ENCODE data around the gene NPS.

Gene NPS, protein sequence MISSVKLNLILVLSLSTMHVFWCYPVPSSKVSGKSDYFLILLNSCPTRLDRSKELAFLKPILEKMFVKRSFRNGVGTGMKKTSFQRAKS

DNA sequence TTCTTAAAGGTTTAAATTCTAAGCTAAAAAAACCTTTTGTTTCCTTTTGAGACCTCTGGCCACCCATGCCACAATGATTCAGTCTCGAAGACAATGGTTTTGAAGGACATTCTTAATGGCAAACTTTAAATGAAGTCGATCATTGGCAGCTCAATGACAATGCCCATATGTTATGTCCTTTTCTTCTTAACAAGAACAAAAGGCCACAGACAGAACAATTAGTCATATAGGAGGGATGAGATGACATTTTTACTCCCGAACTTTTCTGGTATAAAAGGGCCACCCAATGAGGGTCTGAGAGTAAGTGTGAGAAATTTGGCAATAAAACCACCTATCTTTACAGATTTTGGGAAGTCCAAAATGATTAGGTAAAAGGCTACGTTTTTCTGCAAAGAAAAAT, at the start of gene NPS:
NPS (plus strand) TSS at position 301 of the 400 bp plus-strand sequence; CDS start at position 361, 60 bp downstream.
- no peak within 1 kb of the TSS for H3K4me3 ChIP-seq (ENCODE audit: low read length)
- TF ChIP-seq, protein P1, sequence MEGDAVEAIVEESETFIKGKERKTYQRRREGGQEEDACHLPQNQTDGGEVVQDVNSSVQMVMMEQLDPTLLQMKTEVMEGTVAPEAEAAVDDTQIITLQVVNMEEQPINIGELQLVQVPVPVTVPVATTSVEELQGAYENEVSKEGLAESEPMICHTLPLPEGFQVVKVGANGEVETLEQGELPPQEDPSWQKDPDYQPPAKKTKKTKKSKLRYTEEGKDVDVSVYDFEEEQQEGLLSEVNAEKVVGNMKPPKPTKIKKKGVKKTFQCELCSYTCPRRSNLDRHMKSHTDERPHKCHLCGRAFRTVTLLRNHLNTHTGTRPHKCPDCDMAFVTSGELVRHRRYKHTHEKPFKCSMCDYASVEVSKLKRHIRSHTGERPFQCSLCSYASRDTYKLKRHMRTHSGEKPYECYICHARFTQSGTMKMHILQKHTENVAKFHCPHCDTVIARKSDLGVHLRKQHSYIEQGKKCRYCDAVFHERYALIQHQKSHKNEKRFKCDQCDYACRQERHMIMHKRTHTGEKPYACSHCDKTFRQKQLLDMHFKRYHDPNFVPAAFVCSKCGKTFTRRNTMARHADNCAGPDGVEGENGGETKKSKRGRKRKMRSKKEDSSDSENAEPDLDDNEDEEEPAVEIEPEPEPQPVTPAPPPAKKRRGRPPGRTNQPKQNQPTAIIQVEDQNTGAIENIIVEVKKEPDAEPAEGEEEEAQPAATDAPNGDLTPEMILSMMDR (IDR thresholded peaks at IDR 0.05; ENCODE audit: insufficient read depth, low read depth, low read length, missing control alignments) = no peak
- no peak for DNase-seq (ENCODE audit: low read depth)

DNA sequence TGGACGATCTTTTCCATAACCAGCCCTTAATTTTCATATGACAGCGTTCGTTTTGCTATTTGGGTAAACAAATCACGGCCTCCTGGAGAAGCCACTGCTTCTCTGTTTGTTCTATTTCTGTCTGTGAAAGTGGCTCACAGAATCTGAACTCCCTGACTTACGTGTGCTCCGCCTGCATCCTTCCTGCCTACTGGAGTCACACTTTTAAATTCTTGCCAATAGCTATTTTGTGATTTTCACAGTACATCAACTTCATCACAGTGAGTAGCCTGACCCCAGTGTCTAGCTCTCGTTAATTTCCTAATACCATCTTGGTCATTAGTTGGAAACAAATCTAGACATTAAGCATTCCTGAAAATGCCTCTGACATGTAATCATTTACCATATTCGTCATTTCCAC, 49.0 kb upstream of the NPS start:
- no peak for DNase-seq (ENCODE audit: low read depth)
- TF ChIP-seq, protein P1 (IDR thresholded peaks at IDR 0.05; ENCODE audit: insufficient read depth, low read depth, low read length, missing control alignments) = no peak
- H3K4me3 ChIP-seq (ENCODE audit: low read length) = no peak overlapping the region

DNA sequence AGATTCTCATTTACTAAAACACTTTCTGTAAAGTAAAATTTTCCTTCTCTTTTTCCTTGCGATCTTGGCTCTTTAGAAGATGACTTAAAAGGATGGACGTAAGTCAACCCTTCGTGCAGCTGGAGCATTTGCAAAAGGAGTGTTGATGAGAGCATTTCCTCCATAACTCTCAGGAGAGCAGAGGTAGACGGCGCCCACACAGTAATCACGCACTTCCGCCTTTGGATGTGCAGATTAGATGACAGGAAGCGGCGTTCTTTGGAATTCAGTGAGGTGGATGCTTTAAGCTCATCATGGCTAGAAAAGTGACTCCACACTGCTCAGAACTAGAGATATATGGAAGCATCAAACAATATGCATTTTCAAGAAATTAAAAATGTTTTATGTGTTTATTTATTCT, 43.0 kb upstream of the NPS start:
- no peak for DNase-seq (ENCODE audit: low read depth)
- TF ChIP-seq, protein P1 (IDR thresholded peaks at IDR 0.05; ENCODE audit: insufficient read depth, low read depth, low read length, missing control alignments) = no peak
- H3K4me3 ChIP-seq (ENCODE audit: low read length) = no peak overlapping the region

DNA sequence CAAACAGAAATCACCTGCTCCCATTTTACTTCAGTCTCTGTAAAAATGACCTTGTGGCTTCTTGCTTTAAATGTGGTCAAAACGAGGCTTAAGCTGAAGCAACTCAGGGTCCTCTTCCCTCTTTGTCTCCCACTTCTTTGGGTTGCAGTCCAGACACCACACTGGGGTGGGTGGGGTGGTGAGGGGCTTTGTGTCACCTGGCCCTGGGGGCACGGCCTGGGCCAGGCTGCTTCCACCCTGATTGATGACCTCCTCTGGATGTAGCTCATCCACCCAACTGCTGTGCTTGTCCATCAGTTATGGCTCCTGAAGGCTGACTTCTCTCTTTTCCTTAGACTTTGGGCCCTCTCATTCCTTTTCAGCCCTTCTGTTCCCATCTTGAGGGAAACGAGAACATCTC, 26.8 kb upstream of the NPS start:
- H3K4me3 ChIP-seq (ENCODE audit: low read length) = no peak overlapping the region
- TF ChIP-seq, protein P1 (IDR thresholded peaks at IDR 0.05; ENCODE audit: insufficient read depth, low read depth, low read length, missing control alignments) = no peak
- DNase-seq (ENCODE audit: low read depth) = no peak

DNA sequence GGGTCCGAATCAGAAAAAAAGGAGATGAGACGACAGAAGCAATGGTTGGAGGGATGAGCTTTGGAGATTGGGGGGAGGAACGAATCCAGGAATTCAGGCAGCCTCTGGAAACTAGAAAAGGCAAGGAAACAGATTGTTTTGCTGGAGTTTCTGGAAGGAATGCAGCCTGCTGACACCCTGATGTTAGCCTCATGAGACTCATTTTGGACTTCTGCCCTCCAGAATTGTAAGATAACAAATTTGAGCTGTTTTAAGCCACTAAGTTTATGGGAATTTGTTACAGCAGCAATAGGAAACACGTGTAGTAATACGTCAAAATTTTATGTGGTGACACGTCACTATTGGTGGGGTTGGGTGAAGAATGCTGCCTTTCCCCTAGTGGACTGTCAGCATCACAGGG, 25.6 kb upstream of the NPS start:
- no peak for DNase-seq (ENCODE audit: low read depth)
- TF ChIP-seq, protein P1 (IDR thresholded peaks at IDR 0.05; ENCODE audit: insufficient read depth, low read depth, low read length, missing control alignments) = no peak

DNA sequence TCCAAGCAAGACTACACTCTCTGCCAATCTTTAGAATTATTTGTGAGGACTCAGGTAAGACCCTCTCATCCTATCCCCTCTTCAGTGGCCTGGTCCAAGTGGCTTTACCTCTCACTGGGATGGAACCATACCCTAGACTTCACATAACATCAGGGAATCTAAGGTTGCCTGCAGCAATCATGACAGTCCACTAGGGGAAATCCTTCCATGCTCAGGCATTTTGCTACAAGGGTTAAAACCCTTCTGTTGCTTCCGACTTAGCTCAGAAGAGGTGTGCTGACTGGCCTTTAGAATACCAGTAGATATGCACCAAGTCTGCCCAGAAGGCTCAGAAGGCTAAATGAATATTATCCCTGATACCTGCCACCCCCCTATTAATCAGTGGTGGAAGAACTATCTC, 24.9 kb upstream of the NPS start:
- TF ChIP-seq, protein P1 (IDR thresholded peaks at IDR 0.05; ENCODE audit: insufficient read depth, low read depth, low read length, missing control alignments) = peak; percentile 7

More for the DNA sequence above, 25.6 kb upstream of the NPS start:
- H3K4me3 ChIP-seq (ENCODE audit: low read length) = no peak overlapping the region

DNA sequence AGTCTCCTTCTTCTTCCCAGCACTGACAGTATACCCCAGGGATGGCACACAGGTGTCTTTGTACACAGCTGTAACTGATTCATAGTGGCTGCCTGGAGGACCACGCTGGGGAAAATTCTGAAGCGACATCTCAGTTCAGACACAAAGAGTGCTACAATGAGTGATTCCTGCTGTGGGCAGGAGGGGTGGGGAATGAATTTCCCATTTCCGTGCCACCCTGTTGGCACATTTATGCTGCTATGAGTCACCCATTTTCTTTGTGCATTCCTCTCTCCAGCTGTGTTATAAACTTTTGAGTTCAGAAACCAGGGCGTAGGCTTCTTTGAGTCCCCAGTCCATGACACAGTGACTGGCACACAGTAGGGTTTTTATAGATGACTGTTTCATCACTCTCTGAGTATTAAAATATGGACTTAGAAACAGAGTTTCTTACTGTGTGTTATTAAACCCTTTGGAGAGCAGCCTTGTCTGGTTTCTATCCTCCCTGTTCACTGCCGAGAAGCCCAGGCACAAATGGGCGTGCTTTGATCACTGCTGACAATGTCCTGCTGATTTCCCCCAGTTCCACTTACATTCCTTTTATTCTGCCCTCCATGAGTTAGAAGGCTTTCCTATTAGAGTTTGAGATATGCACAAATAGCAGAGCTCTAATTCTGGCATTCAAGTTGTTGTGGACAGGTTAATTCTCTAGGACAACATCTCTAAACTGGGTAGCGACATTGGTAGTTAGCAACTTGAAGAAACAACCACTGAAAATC, 24.0 kb upstream of the NPS start:
- H3K4me3 ChIP-seq (ENCODE audit: low read length) = no peak overlapping the region
- TF ChIP-seq, protein P1 (IDR thresholded peaks at IDR 0.05; ENCODE audit: insufficient read depth, low read depth, low read length, missing control alignments) = no peak
- DNase-seq (ENCODE audit: low read depth) = peak; percentile 20

More for the DNA sequence above, 24.9 kb upstream of the NPS start:
- no peak overlapping the region for H3K4me3 ChIP-seq (ENCODE audit: low read length)
- DNase-seq (ENCODE audit: low read depth) = no peak
